M059J (cell line): ENCODE results near the gene LYPD6B. TPM values are rescaled to one million over a fixed set of nuclear protein-coding genes. Genes with fewer than 3 reads are reported as not detected.
A peak's percentile ranks its signal among the peaks of the same experiment; 100 is the strongest.

Experiments
- DNase-seq: peaks from one replicate; pipeline ENCODE4 v3.0.0-alpha.2; 2012; ENCODE audit warnings: low read depth
- total RNA-seq: library from RNA; depleted of rRNA; stranded (reverse); fragments of >200 nt; shearing (Covaris generic); gene quantifications from 2 replicates; pipeline ENCODE4 v1.2.3, GENCODE V29; 2014

The LYPD6B gene
- total RNA-seq, 1 experiment from 2014 or later, result 28.8 TPM

DNA sequence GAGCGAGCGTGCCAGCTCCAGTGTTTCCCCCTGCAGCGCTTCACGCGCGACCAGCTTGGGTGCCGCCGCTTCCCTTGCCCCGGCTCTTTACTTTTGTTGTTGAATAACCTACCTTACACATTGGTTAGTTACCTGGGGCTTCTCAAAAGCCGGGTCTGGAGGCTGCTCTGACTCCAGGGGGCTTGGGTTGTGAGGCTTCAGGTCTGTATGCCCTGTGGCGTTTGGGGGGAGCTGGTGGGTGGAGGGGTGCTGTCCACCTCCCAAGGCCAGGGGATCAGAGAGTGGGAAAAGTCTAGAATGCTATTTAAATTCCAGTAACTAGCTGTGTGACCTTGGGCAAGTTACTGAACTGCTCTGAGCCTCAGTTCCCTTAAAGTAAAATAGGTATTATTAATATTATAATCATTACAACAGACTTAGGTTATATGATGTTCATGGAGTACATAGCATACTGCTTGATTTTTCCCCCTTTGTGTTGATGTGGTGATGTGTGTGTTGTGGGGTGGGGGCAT, 770 bp downstream of the LYPD6B start:
- DNase-seq, result no peak

DNA sequence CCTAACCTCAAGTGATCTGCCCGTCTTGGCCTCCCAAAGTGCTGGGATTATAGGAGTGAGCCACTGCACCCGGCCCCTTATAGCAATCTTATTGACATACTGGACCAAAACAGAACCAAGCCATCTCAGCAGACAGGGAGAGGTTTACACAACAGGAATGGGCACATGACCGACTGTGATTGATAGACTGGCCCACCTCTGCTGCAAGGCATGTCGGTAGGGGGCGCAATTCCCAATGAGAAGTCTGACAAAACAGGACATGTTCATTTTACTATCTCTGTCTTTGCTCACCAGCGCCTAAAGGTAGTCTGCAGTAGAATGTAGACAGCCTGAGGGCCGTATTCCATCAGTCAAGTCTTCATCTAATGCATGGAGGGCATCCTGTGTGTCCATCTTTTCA, 2.0 kb downstream of the LYPD6B start:
- peak; percentile 58 for DNase-seq

DNA sequence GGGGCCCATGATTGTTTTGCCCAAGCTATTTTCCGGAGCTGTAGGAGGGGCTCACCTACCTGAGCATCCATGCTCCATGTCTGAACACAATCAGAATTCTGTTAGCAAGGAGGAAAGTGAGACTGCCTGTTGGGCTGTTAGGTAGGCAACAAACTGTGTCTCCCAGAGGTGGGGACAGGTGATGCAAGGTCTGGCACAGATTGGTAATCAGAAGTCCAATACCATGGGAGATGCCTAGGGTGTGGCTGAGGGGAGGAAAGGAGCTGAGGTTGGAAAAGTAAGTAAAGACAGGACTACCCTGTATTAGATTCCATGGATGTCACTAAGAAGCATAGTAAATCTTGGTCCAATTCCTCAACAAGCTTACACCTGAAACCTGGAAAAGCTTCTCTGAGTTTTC, 3.0 kb downstream of the LYPD6B start:
- DNase-seq, result no peak

DNA sequence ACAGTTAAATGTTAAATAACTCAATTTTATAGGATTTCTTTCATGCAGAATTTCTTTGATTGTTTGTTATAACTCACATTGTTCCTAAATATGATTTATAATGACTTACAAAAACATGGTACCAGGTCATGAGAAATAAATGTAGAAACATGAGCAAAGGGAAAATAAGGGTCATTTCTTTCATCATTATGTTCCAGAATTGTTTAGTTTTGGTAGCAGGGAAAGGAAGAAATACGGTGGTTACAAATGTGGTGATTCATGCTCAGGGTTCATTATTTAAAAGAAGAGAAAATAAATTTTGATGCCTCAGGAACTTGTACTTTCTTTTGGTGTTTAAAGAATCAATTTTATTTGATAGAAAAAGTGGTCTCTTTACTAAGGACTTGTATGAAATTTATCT, 4.4 kb downstream of the LYPD6B start:
- peak; percentile 49 for DNase-seq

DNA sequence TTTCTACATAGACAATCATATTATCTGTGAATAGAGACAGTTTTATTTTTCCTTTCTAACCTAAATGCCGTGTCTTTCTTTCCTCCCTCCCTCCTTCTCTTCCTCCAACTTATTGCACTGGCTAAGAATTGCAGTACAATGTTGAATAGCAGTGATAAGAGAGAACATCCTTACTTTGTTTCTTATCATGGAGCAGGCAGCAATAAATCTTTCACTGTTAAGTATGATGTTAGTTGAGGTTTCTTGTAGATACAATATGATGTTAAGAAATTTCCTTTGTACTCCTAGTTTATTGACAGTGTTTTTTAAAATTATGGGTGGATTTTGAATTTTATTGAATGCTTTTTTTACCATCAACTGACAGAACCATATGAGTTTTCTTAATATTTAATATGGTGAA, 6.0 kb downstream of the LYPD6B start:
- DNase-seq, result no peak

DNA sequence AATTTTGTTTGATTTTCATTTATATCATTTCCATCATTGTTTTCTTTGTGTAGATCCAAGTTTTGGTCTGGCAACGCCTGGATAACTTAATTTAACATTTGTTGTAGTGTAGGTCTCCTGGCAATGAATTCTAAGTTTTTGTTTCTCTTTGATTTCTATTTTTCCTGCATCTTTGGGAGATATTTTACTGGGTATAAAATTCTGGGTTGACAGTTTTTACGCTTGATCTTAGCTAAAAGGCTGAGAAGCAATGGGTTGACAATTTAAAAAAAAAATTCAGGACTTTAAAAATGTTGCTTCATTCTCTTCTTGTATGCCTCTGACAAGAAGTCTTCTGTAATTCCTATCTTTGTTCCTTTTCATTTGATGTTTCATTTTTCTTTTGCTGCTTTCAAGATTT, 8.6 kb downstream of the LYPD6B start:
- DNase-seq, result no peak

DNA sequence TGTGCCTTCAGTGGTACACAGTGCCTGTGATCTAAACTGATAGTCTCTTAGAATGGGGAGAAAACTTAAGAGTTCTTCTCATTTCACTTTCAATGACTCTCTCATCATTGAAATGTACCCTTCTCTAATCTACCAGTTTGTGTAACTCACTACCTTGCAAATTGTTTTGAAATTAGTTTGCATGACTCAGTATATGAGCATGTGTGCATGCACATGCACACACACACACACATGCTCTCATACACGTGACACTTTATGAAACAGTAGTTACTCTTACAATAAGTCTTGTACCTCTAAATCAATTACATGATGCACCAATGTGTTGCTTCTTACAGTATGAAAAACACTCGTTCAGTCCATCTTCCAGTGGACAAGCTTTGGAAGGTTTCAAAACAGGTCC, 10.6 kb downstream of the LYPD6B start:
- peak; percentile 56 for DNase-seq

DNA sequence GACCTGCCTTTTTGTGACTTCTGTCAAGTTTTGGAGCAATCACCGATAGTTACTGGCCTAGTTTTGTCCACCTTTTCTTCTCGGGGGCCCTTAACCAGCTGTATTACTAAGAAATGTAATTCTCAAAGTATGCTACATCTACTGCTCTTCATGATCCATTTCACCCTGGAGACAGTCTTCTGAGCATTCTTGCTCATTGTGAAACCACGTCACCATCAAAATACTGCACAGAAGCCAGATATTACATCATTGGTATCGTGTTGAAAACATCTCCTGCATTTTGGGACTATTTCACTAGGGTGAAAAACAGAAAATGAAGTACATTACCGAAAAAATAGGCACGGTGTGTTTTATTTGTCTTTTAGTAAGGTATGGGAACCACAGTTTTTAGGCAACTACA, 11.7 kb downstream of the LYPD6B start:
- DNase-seq, result peak; percentile 49

DNA sequence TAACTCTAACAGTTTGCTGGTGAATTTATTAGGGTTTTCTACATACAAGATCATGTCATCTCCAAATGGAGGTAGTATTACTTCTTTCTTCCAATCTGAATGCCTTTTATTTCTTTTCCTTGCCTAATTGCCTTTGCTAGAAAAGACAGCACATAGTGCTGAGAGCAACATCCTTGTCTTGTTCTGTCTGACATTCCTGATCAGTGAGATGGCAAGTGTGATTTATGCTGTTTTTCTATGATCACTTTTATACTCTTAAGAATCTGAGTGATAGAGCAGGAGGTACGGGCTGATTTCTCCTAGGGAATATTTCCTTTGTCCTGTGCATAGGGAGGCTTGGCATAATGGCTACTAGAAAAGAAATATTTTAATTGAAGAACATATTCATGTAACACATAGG, 17.3 kb downstream of the LYPD6B start:
- DNase-seq, result peak; percentile 56

DNA sequence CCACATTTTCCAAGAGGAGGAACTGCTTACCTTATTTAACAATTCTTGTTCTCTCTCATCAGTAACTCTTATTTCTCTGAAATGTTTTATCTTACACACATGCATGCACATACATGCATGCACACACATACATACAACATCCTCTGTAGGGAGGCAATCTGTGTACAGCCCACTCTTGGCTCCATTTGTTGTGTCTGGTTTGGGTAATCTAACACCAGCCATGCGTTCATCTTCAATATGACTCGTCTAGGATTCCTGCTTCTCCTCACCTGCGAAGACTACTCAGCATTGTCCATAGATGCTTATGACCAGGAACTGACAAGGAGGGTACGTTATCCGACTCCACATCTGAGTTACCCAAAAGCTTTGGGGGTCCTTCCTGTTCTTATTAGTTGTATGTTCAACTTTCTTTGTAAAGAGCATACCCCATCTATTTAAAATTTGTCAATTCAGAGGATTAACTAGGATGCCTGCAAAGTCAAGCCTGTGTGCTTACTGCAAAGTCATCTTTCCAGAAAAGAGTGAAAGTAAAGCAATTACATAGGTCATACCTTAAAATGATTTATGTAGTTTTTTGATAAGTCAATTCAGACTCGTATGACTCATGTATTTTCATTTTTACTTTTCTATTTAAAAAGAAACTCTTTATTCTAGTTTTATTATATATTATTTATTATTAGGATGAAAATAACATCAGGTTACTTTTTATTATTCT, 18.2 kb downstream of the LYPD6B start:
- DNase-seq, result no peak

DNA sequence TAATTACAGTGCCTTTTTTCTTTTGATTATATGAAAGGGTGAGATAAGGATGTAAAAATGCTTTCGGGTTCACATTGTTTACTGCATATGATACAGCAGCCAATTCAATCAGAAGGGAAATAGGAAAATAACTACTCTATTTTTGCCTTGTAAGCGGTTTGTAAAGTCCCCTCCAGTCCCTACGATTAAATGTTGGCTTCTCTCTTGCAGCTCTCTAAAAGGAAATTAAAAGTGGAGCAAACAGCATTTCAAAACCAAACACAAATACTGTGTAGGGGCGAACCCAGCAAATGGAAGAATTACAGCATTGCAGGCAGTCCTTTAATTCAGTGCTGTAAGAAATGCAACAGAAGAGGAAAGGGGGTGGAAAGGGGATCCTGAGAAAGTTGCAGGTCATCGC, 18.9 kb downstream of the LYPD6B start:
- DNase-seq, result no peak

DNA sequence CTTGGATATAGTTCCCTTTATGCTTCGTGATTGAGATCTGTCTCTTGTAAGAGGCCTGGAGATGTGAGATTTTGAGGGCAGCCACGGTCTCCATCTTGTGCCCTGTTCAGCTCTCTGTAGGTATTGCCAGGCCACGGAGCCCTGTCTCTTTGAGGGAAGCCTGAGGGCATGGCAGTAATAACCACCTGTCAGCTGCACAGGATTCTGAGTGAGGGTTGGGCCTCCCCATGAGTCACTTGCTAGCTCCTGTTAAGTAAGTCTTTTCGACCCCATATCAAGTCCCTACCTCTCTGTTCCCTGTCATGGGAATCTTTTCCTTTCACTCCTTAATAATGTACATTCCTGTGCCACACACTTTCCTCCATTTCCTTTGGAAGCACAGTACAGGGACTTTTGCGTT, 20.4 kb downstream of the LYPD6B start:
- peak; percentile 87 for DNase-seq

DNA sequence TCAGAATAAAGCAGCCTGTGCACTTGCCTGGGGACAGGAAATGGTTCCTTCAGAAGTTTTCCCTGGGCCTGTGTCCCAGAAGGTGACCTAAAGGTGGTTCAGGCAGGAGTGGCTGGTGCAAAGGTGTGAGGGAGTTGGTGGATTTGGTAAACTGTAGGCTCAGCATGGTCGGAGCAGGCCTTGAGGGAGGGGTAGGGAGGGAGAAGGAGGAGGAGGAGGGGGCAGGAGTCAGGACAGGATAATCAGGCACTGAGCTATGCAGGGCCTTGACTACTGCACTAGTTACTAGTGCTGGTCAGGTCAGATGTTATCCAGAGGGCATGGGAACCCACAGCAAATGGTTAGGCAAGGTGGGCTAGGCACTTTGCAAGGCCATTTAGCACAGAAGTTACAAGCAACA, 21.3 kb downstream of the LYPD6B start:
- no peak for DNase-seq

DNA sequence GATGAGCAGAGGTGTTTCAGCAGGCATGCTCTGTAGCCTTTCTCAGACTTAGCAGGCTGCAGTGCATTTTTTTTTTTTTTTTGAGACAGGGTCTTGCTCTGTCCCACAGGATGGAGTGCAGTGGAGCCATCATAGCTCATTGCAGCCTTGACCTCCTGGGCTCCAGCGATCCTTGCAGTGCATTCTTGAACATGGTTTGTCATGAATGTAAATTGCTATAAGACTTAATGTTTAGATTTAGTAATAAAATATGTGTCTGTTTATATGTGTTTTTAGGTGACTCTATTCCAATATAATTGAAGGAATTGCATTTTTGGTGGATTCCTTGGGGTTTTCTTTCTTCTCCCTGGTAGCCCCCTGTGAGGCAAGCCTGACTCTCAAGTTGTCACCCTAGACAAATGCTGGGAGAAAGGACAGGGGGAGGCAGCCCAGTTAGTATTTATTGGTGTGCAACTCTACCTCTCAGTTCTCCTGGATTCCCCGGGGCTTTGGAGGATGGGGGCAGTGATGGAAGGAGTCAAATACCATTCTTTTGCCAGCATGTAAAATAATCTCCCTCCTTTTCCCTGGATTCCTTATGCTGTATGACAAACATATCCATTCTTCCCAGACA, 22.7 kb downstream of the LYPD6B start:
- DNase-seq, result no peak

DNA sequence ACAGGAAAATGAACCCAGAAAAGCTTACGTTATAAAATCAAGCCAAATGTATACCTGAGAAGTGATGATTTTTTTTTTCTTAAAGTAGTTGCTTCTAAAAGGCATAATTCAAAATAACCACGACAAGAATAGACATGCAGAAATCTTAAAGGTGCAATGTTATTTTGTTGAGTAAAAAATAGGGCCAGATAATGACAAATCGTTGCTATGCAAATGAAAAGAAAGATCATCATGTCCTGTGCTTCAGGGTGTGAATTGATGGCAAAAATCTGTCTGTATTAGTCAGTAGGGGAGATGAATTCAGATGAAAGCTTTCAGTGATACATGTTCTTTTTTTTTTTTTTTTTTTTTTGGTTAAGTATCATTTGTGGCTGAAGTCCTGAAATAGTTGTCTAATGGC, 24.0 kb downstream of the LYPD6B start:
- no peak for DNase-seq

DNA sequence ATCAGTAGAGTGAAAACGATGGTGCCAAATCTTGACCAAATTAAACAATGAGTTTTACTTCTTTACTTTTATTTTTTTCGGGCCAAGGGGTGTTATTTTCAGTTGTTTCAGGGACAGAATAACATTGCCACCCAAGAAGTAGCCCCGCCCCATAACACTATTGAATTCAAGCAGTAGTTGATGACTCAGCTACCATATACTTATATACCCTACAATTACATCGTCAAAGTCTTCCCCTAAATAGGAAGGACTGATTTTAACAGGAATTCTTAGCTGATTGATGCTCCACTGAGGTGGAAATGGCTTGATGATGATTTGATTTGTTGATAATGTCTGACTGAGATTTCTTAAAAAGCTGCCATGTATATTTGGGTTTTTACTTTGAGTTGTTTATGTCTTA, 24.7 kb downstream of the LYPD6B start:
- DNase-seq, result no peak

DNA sequence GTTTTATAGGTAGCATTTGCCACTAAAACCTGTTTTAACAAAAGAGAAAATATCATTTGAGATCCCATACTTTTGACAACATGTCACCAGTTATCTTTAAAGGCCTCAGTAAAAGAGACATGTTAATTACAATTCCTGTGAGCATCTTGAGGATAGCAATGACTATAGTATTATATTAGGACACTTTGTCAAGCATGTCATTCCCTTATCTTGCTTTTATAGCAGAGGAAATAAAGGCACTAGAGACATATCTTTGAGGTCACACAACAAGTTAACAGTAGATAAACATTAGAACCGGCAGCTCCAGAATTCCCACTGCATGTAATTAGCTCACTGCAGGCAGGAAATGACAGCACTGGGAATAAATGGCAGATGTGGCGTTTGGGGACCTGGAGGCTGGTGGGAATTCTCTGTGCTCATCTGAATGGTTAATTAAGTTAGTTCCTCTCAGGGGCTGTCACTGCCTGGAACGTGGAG, 25.9 kb downstream of the LYPD6B start:
- peak; percentile 71 for DNase-seq

DNA sequence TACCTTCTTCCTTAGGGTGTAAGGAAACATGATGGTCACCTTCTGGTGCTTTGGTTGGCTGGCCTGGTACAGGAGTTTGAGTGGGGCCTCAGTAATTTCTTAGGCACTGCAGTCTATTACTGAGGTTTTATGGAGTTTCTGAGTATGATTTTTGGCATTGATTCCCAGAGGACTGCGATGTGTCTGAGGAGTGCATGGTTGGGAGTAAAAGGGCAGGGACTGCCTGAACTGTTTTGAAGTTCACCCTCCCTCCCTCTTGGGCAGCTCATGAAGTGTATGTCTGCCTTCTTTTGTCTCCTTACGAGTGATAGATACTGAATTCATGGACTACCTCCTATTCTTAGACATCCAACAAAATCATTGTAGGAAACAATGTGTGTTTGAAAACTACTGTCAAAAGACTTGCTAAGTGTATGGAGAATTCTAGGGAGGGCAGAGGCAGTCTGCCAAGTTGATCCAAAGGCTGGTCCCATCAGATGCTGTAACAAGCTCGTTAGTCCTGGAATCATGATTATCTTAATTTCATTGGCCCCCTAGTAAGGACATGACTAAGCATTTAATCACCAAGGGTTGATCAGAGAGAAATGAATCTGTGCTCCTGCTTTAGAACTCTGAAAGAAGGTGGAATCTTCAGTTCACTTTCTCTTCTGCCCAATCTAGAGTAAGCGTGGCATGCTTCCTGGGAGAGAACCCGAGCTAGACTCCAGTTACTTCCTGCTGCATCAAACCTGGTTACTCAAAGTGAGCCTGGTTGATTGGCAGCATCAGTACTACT, 26.5 kb downstream of the LYPD6B start:
- DNase-seq, result peak; percentile 91

DNA sequence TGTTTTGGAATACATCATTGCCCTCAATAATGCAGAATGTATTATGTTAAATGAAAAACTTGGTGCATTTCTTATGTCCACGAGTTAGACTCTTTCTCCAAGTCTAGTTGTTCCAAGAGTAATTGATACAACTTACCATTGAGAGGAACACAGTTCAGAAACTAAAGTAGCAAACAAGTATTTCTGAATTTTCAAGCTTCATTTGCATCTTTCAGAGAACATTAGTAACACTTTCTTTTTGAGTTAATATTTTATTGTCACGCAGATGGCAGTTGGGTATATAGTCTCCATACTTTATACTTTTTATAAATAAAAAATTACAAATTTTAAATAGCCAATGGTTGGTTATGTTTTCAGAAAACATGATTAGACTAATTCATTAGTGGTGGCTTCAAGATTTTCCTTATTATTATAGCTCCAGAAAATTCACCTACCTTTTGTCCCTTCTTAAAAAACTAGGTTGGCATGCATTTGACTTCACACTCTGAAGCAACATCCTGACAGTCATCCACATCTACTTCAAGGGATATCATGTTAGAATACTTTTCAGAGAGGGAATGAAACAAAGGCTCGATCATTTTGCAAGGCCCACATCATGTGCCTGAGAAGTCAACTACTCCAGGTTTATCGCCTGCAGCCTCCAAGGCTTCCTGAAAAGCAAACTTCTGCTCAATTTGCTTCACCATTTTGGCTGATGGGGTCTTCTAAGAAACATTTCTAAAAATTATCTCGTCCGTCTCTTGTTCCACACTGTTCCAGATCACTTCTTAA, 29.9 kb downstream of the LYPD6B start:
- peak; percentile 40 for DNase-seq

DNA sequence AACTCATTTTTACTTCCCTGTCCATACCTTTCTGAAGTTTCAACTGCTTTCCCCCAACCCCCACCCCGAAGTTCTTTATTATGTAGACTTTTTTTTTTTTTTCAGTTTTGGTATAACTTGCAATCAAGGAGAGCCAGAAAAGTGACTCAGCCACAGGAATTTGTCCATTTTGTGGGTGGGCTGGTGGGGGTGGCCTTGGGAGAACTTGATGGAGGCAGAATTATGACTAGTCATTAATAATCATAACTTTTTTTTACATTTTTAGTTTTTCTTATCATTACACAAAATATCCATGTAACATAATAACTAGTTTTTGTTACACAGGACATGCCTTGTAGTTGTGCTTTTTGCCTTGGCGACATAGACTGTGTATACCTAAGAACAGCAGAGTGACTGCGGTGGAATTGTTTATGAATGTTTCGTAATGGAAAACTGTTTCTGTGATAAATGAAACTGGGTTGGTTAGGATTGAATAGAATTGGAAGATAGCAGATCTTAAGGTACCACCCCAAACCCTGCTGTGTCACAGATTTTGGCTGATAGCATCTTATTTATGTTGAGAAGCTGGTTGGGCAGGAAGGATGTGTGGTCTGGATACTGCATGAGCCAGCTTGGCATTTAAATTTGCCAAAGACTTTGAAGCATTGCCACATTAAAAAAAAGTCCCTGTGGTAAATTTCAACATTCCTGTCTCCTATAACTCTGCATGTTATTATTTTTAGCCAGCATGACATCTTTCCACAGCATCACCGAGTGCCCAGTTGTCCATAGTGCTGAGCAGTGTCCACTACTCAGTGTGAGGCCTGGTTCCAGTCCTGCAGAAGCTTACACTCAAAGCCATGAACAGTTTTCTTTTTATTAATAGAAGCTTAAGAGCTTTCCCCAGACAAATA, 30.7 kb downstream of the LYPD6B start:
- DNase-seq, result peak; percentile 99
